Mesenchymal stem cell (in vitro differentiated cells and primary cell): ENCODE results near the gene CNDP2.
A peak's percentile ranks its signal among the peaks of the same experiment; 100 is the strongest.

ENCODE experiments used
- DNase-seq: peaks from one replicate; pipeline ENCODE4 v3.0.0-alpha.2; 2013
- H2AFZ ChIP-seq: one replicate; pipeline ENCODE4 v1.6.1; 2013; ENCODE audit warnings: low read depth, mild to moderate bottlenecking, control low read depth, inconsistent platforms, low read length, moderate library complexity
- H2AK5ac ChIP-seq: 2 replicates; pipeline ENCODE4 v1.6.1; 2013; ENCODE audit warnings: low read length, moderate library complexity, mild to moderate bottlenecking, inconsistent platforms; ENCODE audit not compliant: severe bottlenecking
- H2BK120ac ChIP-seq: one replicate; pipeline ENCODE4 v1.6.1; 2013; ENCODE audit warnings: low read depth, mild to moderate bottlenecking, inconsistent platforms, low read length, moderate library complexity
- H2BK12ac ChIP-seq, 2 experiments: one replicate each; pipeline ENCODE4 v1.6.1; 2013; ENCODE audit warnings: inconsistent platforms in 2 of 2, low read length in 2 of 2, mild to moderate bottlenecking in 2 of 2, moderate library complexity in 2 of 2, control low read depth in 1 of 2
- H2BK15ac ChIP-seq: one replicate; pipeline ENCODE4 v1.6.1; 2013; ENCODE audit warnings: mild to moderate bottlenecking, low read depth, inconsistent platforms; ENCODE audit not compliant: poor library complexity, severe bottlenecking
- H2BK5ac ChIP-seq: 2 replicates; pipeline ENCODE4 v1.6.1; 2013; ENCODE audit warnings: low read depth, mild to moderate bottlenecking, low read length, control low read depth, inconsistent platforms; ENCODE audit not compliant: poor library complexity, severe bottlenecking
- H3K14ac ChIP-seq, 2 experiments: one replicate each; pipeline ENCODE4 v1.6.1; 2013; ENCODE audit warnings: inconsistent platforms in 2 of 2, low read length in 2 of 2, control low read depth in 1 of 2, mild to moderate bottlenecking in 1 of 2, moderate library complexity in 1 of 2
- H3K18ac ChIP-seq, 2 experiments: one replicate each; pipeline ENCODE4 v1.6.1; 2013; ENCODE audit warnings: inconsistent platforms in 2 of 2, low read length in 2 of 2, control low read depth in 1 of 2, low read depth in 1 of 2, mild to moderate bottlenecking in 1 of 2
- H3K23ac ChIP-seq, 2 experiments: one replicate each; pipeline ENCODE4 v1.6.1; 2013; ENCODE audit warnings: inconsistent platforms in 2 of 2, low read length in 2 of 2, mild to moderate bottlenecking in 2 of 2, moderate library complexity in 2 of 2, control low read depth in 1 of 2
- H3K27ac ChIP-seq: 2 replicates; pipeline ENCODE4 v1.5.1; 2013; ENCODE audit warnings: mild to moderate bottlenecking, moderate library complexity, low read length, control low read depth, inconsistent platforms; ENCODE audit not compliant: poor library complexity, severe bottlenecking
- H3K27me3 ChIP-seq, 2 experiments: 2 replicates each; pipeline versions ENCODE4 v1.6.1 to v1.7.0; 2013; ENCODE audit warnings: low read length in 2 of 2, mild to moderate bottlenecking in 2 of 2, moderate library complexity in 2 of 2, control low read depth in 1 of 2, inconsistent platforms in 1 of 2; ENCODE audit not compliant: control insufficient read depth in 1 of 2, insufficient read depth in 1 of 2
- H3K36me3 ChIP-seq, 2 experiments: 2 replicates each; pipeline versions ENCODE4 v1.6.1 to v1.7.0; 2013; ENCODE audit warnings: low read length in 2 of 2, control low read depth in 1 of 2, inconsistent platforms in 1 of 2, low read depth in 1 of 2, mild to moderate bottlenecking in 1 of 2; ENCODE audit not compliant: insufficient read depth in 2 of 2, control insufficient read depth in 1 of 2
- H3K4ac ChIP-seq, 2 experiments: one replicate each; pipeline ENCODE4 v1.6.1; 2013; ENCODE audit warnings: inconsistent platforms in 2 of 2, low read length in 2 of 2, mild to moderate bottlenecking in 2 of 2, moderate library complexity in 2 of 2, control low read depth in 1 of 2, low read depth in 1 of 2
- H3K4me1 ChIP-seq: 2 replicates; pipeline ENCODE4 v1.6.1; 2013; ENCODE audit warnings: low read depth, low read length, control low read depth; ENCODE audit not compliant: control insufficient read depth, insufficient read depth
- H3K4me2 ChIP-seq: 2 replicates; pipeline ENCODE4 v1.6.1; 2013; ENCODE audit warnings: low read length, mild to moderate bottlenecking, inconsistent platforms; ENCODE audit not compliant: poor library complexity, severe bottlenecking
- H3K4me3 ChIP-seq, 2 experiments: 2 replicates each; pipeline versions ENCODE4 v1.5.1 to v1.7.0; 2013; ENCODE audit warnings: low read length in 2 of 2, mild to moderate bottlenecking in 2 of 2, control low read depth in 1 of 2, low read depth in 1 of 2; ENCODE audit not compliant: insufficient read depth in 1 of 2
- H3K79me1 ChIP-seq: replicated peaks from 2 replicates; pipeline ENCODE4 v1.6.1; 2013; ENCODE audit warnings: mild to moderate bottlenecking, control low read depth, low read length, inconsistent platforms; ENCODE audit not compliant: poor library complexity, severe bottlenecking
- H3K9ac ChIP-seq: 2 replicates; pipeline ENCODE4 v1.7.0; 2013; ENCODE audit warnings: mild to moderate bottlenecking, low read length, moderate library complexity
- H3K9me3 ChIP-seq: 2 replicates; pipeline ENCODE4 v1.7.0; 2013; ENCODE audit warnings: mild to moderate bottlenecking, low read length; ENCODE audit not compliant: control insufficient read depth
- H4K8ac ChIP-seq: one replicate; pipeline ENCODE4 v1.6.1; 2013; ENCODE audit warnings: inconsistent platforms, mild to moderate bottlenecking, low read length, moderate library complexity
- H4K91ac ChIP-seq: one replicate; pipeline ENCODE4 v1.6.1; 2013; ENCODE audit warnings: mild to moderate bottlenecking, low read length, inconsistent platforms
- WGBS: methylation state at CpG from one replicate; pipeline ENCODE4 v1.1.7; 2013; ENCODE audit warnings: mixed read lengths; 5-methylcytosine and 5-hydroxymethylcytosine counted together

CNDP2 gene

GRCh38 chr18:74533666-74534065, 37.5 kb downstream of the CNDP2 start:
- H2AFZ ChIP-seq = no peak overlapping the region
- H3K18ac ChIP-seq = no peak overlapping the region
- 96% methylated on average over 12 of the region's 12 CpGs for WGBS
- H3K9ac ChIP-seq = no peak overlapping the region
- H3K4me3 ChIP-seq = no peak overlapping the region
- no peak overlapping the region for H3K4me2 ChIP-seq
- H3K23ac ChIP-seq = no peak overlapping the region
- H2BK5ac ChIP-seq = no peak overlapping the region
- peaks cover 22 to 39% of the 10 kb centered on the region in 2 experiments for H3K27me3 ChIP-seq
- no peak overlapping the region for H2BK12ac ChIP-seq
- no peak overlapping the region for H2AK5ac ChIP-seq
- H4K8ac ChIP-seq = no peak overlapping the region
- H2BK15ac ChIP-seq = no peak overlapping the region
- no peak overlapping the region for H2BK120ac ChIP-seq
- H3K4ac ChIP-seq = no peak overlapping the region
- H3K9me3 ChIP-seq = no peaks in the 10 kb centered on the region
- no peaks in the 10 kb centered on the region for H3K79me1 ChIP-seq
- no peaks in the 10 kb centered on the region for H3K4me1 ChIP-seq
- no peak overlapping the region for H4K91ac ChIP-seq
- no peak for DNase-seq
- H3K27ac ChIP-seq = no peak overlapping the region
- no peak overlapping the region for H3K14ac ChIP-seq
- H3K36me3 ChIP-seq = no peaks in the 10 kb centered on the region

- H3K4ac ChIP-seq = no peak within 1 kb of the TSS
- no peaks in the 10 kb centered on the region for H3K36me3 ChIP-seq
- no peaks in the 10 kb centered on the region for H3K4me1 ChIP-seq
- no peak within 1 kb of the TSS for H3K9ac ChIP-seq
- H3K4me2 ChIP-seq = no peak within 1 kb of the TSS
- H2AFZ ChIP-seq = no peak within 1 kb of the TSS
- peak within 1 kb of the TSS in 1 of 2 experiments; percentile 22 for H3K18ac ChIP-seq
- no peaks in the 10 kb centered on the region for H3K9me3 ChIP-seq
- H3K4me3 ChIP-seq = no peak within 1 kb of the TSS
- no peak within 1 kb of the TSS for H4K91ac ChIP-seq
- no peak within 1 kb of the TSS for H2BK12ac ChIP-seq
- H3K14ac ChIP-seq = no peak within 1 kb of the TSS
- H2BK15ac ChIP-seq = no peak within 1 kb of the TSS
- 87% methylated on average over 20 of the region's 21 CpGs for WGBS
- no peak within 1 kb of the TSS for H3K23ac ChIP-seq
- no peak within 1 kb of the TSS for H2AK5ac ChIP-seq
- no peak within 1 kb of the TSS for H2BK5ac ChIP-seq
- H3K79me1 ChIP-seq = no peaks in the 10 kb centered on the region
- no peak within 1 kb of the TSS for H4K8ac ChIP-seq
- no peak within 1 kb of the TSS for H2BK120ac ChIP-seq
- H3K27ac ChIP-seq = no peak within 1 kb of the TSS
- DNase-seq = no peak
- H3K27me3 ChIP-seq = peaks cover 27 to 36% of the 10 kb centered on the region in 2 experiments
Observed at GRCh38 chr18:74534150-74534969, 38.2 kb downstream of the CNDP2 start, which contains the start of gene CNDP1. TSS of gene CNDP1 (plus strand) at chr18:74534500. CDS start at chr18:74534668, 168 bp downstream.

DNA sequence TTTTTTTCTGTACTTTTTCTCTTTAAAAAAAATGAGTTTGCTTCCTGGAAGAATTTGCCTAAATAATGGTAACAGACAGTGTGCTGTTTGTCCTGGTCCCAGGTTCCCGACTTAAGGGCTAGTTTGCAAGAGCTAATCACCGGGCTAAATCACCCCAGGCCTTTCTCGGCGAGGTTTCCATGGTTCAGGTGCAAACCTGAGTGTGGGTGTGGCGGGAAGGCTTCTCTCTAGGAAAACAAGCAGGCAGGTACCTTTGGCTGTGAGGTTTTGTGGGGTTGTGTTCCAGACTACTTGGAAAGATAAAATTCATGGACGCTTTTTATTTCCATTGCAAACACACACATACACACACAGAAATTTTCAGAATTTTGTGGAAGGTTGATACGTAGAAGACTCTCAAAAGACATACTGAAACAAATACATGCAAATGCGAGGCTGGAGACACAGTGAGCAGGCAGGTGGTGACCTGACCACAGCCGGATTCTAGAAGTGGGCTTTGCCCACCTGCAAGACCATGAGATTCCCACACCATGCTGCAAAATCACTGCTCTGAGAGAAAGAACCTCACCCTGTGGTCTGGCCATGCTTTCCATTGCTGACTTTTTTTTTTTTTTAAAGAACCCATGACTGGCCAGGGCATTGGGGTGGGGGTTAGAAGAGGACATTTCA, 39.0 kb downstream of the CNDP2 start:
- H3K27me3 ChIP-seq = peaks cover 30 to 35% of the 10 kb centered on the region in 2 experiments
- no peak overlapping the region for H2AFZ ChIP-seq
- no peak overlapping the region for H3K9ac ChIP-seq
- no peak overlapping the region for H2BK12ac ChIP-seq
- H2BK120ac ChIP-seq = no peak overlapping the region
- no peak overlapping the region for H3K27ac ChIP-seq
- no peaks in the 10 kb centered on the region for H3K9me3 ChIP-seq
- 87% methylated on average over 8 of the region's 9 CpGs for WGBS
- H3K23ac ChIP-seq = no peak overlapping the region
- no peak overlapping the region for H4K8ac ChIP-seq
- H3K79me1 ChIP-seq = no peaks in the 10 kb centered on the region
- H3K4me3 ChIP-seq = no peak overlapping the region
- peak overlapping the region in 1 of 2 experiments; percentile 22 for H3K18ac ChIP-seq
- no peak overlapping the region for H2AK5ac ChIP-seq
- no peak overlapping the region for H3K14ac ChIP-seq
- no peak overlapping the region for H2BK15ac ChIP-seq
- no peak overlapping the region for H4K91ac ChIP-seq
- H3K4me2 ChIP-seq = no peak overlapping the region
- H3K36me3 ChIP-seq = no peaks in the 10 kb centered on the region
- no peak for DNase-seq
- H3K4me1 ChIP-seq = no peaks in the 10 kb centered on the region
- no peak overlapping the region for H2BK5ac ChIP-seq
- H3K4ac ChIP-seq = no peak overlapping the region

- H2BK5ac ChIP-seq = no peak overlapping the region
- no peak overlapping the region for H2BK12ac ChIP-seq
- WGBS = 87% methylated on average over 11 of the region's 11 CpGs
- no peak overlapping the region for H2AFZ ChIP-seq
- no peak overlapping the region for H2BK120ac ChIP-seq
- no peaks in the 10 kb centered on the region for H3K9me3 ChIP-seq
- no peak overlapping the region for H3K4me3 ChIP-seq
- H3K9ac ChIP-seq = no peak overlapping the region
- peak overlapping the region in 1 of 2 experiments; percentile 4 for H3K14ac ChIP-seq
- H3K4me1 ChIP-seq = peaks cover 8% of the 10 kb centered on the region
- no peak overlapping the region for H2BK15ac ChIP-seq
- H3K18ac ChIP-seq = no peak overlapping the region
- H3K23ac ChIP-seq = no peak overlapping the region
- H3K4me2 ChIP-seq = no peak overlapping the region
- no peaks in the 10 kb centered on the region for H3K79me1 ChIP-seq
- peaks cover 26 to 31% of the 10 kb centered on the region in 2 experiments for H3K27me3 ChIP-seq
- no peak overlapping the region for H4K91ac ChIP-seq
- no peak overlapping the region for H3K4ac ChIP-seq
- DNase-seq = no peak
- H2AK5ac ChIP-seq = no peak overlapping the region
- H3K36me3 ChIP-seq = no peaks in the 10 kb centered on the region
- H4K8ac ChIP-seq = no peak overlapping the region
- H3K27ac ChIP-seq = no peak overlapping the region
Observed at GRCh38 chr18:74539289-74539688, 43.1 kb downstream of the CNDP2 start.
